WERI-Rb-1 (cell line): ENCODE measurements around the gene KLHL17.
"Not testable (repeated sequence)": the region's sequence is repeated elsewhere in the genome, so short reads cannot be mapped to it uniquely, and the experiment has no call there.

ENCODE experiments used
- DNase-seq: peaks from one replicate; pipeline ENCODE4 v3.0.0-alpha.2; 2020
- H3K27ac ChIP-seq: fragments of 250-450 bp; sonication (Bioruptor Pico); 2 replicates; pipeline ENCODE4 v1.5.1; 2020; ENCODE audit warnings: mild to moderate bottlenecking, moderate library complexity
- H3K27me3 ChIP-seq: fragments of 250-450 bp; sonication (Bioruptor Pico); 2 replicates; pipeline ENCODE4 v1.5.1; 2021; ENCODE audit warnings: mild to moderate bottlenecking, low read depth, moderate library complexity; ENCODE audit not compliant: insufficient read depth, severe bottlenecking
- H3K36me3 ChIP-seq: fragments of 250-450 bp; sonication (Bioruptor Pico); 2 replicates; pipeline ENCODE4 v1.5.1; 2020; ENCODE audit warnings: mild to moderate bottlenecking, moderate library complexity
- H3K4me3 ChIP-seq: 2 replicates; pipeline ENCODE4 v1.5.1; 2011; ENCODE audit warnings: low read depth, mild to moderate bottlenecking, control low read depth, low read length
- H3K9me3 ChIP-seq: fragments of 250-450 bp; sonication (Bioruptor Pico); 2 replicates; pipeline ENCODE4 v1.5.1; 2021; ENCODE audit warnings: mild to moderate bottlenecking, moderate library complexity; ENCODE audit not compliant: severe bottlenecking
- TF ChIP-seq, protein P1 (sequence below): IDR thresholded peaks from 2 replicates; pipeline ENCODE4 v1.5.1; 2011; ENCODE audit warnings: low read depth, mild to moderate bottlenecking, control low read depth, inconsistent platforms, low read length

The KLHL17 gene

DNA sequence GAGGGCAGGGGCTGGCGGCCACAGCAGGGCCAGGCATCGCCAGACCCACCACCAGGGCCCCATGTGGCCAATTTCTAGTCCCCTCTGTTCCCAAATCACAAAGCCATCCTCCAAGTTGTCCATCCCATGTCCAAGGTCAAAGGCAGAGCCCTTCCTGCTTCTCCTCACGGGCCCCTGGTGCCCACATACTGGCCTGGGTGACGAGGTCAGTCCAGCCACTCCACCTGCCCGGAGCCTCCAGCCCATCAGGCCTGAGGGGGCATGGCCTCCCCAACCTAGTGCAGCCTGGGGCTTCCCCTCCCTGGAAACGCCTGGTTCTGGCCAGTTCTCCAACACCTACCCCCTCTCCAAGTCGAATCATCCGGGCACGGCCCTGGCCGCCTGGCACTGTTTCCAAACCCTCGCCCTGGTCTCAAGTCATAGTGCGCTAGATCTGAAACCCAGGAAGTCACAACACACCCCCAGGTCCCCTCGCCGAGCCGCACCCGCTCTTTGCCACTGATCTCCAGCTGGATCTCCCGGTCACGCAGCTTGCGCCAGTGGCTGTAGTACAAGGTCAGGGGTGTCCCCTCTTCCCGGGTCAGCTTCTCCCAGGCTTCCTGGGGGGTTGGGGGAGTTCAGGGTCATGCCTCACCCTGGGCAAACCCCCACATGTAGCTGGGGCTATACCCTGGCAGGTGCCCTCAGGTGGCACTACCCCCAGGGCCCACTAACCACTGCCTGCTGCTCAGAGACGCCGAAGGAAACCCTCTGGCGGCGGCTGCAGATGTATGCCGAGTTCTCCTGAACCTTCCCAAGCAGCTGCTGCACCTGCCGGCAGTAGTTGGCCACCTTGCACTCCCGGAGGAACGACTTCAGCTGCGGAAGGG is 14.5 kb upstream of the KLHL17 start:
- H3K4me3 ChIP-seq: no peak overlapping the region
- H3K27ac ChIP-seq: peak overlapping the region; percentile 91
- DNase-seq: no peak
- H3K36me3 ChIP-seq: peaks cover 68% of the 10 kb centered on the region
- TF ChIP-seq, protein P1, sequence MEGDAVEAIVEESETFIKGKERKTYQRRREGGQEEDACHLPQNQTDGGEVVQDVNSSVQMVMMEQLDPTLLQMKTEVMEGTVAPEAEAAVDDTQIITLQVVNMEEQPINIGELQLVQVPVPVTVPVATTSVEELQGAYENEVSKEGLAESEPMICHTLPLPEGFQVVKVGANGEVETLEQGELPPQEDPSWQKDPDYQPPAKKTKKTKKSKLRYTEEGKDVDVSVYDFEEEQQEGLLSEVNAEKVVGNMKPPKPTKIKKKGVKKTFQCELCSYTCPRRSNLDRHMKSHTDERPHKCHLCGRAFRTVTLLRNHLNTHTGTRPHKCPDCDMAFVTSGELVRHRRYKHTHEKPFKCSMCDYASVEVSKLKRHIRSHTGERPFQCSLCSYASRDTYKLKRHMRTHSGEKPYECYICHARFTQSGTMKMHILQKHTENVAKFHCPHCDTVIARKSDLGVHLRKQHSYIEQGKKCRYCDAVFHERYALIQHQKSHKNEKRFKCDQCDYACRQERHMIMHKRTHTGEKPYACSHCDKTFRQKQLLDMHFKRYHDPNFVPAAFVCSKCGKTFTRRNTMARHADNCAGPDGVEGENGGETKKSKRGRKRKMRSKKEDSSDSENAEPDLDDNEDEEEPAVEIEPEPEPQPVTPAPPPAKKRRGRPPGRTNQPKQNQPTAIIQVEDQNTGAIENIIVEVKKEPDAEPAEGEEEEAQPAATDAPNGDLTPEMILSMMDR: no peak
- no peaks in the 10 kb centered on the region for H3K9me3 ChIP-seq
- no peaks in the 10 kb centered on the region for H3K27me3 ChIP-seq

DNA sequence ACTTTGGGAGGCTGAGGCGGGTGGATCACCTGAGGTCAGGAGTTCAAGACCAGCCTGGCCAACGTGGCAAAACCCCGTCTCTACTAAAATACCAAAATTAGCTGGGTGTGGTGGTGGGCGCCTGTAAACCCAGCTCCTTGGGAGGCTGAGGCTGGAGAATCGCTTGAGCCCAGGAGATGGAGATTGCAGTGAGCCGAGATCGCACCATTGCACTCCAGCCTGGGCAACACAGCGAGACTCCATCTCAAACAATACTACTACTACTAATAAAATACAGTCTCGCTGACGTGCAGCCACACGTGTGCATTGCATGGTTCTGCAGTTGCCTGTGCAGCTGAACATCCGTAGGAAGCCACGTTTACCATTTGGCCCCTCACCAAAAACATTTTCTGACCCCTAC is 13.6 kb upstream of the KLHL17 start:
- H3K27me3 ChIP-seq, H3K4me3 ChIP-seq, DNase-seq, H3K27ac ChIP-seq, H3K9me3 ChIP-seq: not testable (repeated sequence)
- H3K36me3 ChIP-seq: peaks cover 77% of the 10 kb centered on the region

DNA sequence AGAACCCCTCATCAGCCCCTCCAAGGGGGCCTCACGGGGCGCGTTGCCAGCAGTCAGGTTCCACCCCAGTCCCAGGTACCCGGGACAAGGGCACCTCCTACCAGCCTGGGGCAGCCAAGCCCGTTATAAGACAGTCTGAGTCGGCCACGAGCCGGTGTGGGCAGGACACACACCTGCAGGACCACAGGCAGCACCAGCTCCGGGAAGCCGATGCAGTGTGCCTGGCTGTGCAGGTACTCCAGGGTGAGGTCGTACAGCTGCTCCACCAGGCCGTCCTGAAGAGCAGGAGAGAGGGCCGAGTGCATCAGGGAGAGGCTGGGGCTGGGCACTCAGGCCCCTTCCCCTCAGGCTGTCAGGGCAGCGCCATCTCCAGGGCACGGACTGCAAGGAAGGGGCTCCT is 12.4 kb upstream of the KLHL17 start:
- H3K4me3 ChIP-seq: no peak overlapping the region
- H3K27me3 ChIP-seq: no peaks in the 10 kb centered on the region
- DNase-seq: no peak
- peaks cover 89% of the 10 kb centered on the region for H3K36me3 ChIP-seq
- no peak overlapping the region for H3K27ac ChIP-seq
- TF ChIP-seq, protein P1: 0 out of 2 replicates have a peak, but pooled peaks have one; percentile 11
- no peaks in the 10 kb centered on the region for H3K9me3 ChIP-seq

DNA sequence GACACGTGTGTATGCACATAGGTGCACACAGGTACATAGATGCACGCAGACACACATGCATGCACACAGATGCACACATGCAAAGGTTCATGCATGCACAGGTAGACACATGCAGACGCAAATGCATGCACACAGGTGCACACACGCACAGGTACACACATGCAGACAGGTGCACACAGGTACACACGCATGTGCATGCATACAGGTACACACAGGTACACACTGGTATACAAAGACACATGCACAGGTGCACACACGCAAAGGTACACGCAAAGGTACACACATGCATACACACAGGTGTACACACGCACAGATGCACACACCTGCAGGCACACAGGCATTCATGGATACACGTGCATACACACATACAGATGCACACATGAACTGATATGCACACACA is 10.1 kb upstream of the KLHL17 start:
- H3K4me3 ChIP-seq: no peak overlapping the region
- no peak overlapping the region for H3K27ac ChIP-seq
- TF ChIP-seq, protein P1: no peak
- no peaks in the 10 kb centered on the region for H3K27me3 ChIP-seq
- no peak for DNase-seq
- H3K9me3 ChIP-seq: no peaks in the 10 kb centered on the region
- peaks cover 96% of the 10 kb centered on the region for H3K36me3 ChIP-seq

DNA sequence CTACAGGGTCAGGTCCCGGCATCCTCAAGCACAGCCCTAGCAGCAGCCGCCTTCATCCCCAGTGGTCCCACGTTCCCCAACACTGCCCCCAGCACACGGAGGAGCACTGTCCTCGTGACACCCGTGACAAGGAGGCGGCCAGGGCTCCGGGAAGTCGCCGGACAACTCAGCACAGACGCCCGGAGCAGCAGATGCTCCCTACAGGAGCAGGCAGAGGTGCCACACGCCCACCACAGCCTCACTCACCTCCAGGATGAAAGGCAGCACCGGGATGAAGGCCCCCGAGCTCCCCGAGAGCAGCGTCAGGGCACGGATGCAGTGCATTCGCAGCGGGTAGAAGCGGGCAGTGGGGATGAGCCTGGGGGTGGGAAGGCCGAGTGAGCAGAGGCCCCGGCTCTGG is 9.5 kb upstream of the KLHL17 start:
- Histone ChIP-seq H3K27me3 (no peaks in the 10 kb centered on the region), H3K27ac (no peak overlapping the region), H3K4me3 (no peak overlapping the region), H3K9me3 (no peaks in the 10 kb centered on the region), H3K36me3 (peaks cover 95% of the 10 kb centered on the region)
- TF ChIP-seq, protein P1: no peak
- DNase-seq: no peak

DNA sequence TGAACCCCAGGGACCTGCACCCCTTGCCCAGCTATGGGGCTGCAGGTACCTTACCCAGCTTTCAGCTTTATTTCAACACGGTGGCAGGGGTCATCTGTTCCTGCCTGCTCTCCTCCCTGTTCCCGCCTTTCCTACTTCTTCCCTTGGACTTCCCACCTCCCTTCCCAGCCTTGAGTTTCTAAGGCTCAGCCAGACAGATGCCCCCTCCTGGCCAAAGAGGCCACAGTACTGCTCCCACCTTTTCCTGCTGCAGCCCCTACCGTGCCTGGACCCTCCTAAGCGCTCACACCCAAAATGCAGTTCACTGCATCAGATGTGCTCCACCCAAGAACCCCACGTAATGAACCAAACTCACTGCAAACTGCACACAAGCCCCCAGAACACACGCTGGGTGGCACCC is 9.0 kb upstream of the KLHL17 start:
- TF ChIP-seq, protein P1: peak; percentile 62
- H3K36me3 ChIP-seq: peaks cover 91% of the 10 kb centered on the region
- peak; percentile 66 for DNase-seq

More for the DNA sequence above, 9.0 kb upstream of the KLHL17 start:
- Histone ChIP-seq H3K27me3 (no peaks in the 10 kb centered on the region), H3K27ac (no peak overlapping the region), H3K9me3 (no peaks in the 10 kb centered on the region), H3K4me3 (no peak overlapping the region)
